GM11168 (cell line): Measurements from ENCODE around the gene TKFC.

ENCODE experiments used
- in situ Hi-C: fragments of 300-500 bp; cut with MboI; formaldehyde crosslinking; loops from one replicate; pipeline ENCODE4 v1.12.0; 2022; ENCODE audit warnings: low sequenced_read_pairs; ENCODE audit not compliant: unreplicated experiment

The TKFC gene

GRCh38 chr11:61315260-61315659 lies 17.8 kb upstream of the TKFC start:
- in situ Hi-C loops: no loop called here

GRCh38 chr11:61325649-61326414 lies 7.2 kb upstream of the TKFC start:
- in situ Hi-C loops: no loop called here

GRCh38 chr11:61327669-61328071 lies 5.4 kb upstream of the TKFC start:
- in situ Hi-C loops: no loop called here

- in situ Hi-C loops: no loop called here
These were observed 4.7 kb upstream of the TKFC start for GRCh38 chr11:61328351-61328750.

GRCh38 chr11:61329871-61330270 lies 3.2 kb upstream of the TKFC start:
- in situ Hi-C loops: no loop called here

GRCh38 chr11:61331651-61332050 lies 1.4 kb upstream of the TKFC start:
- in situ Hi-C loops: no loop called here

GRCh38 chr11:61332281-61332796 lies 689 bp upstream of the TKFC start:
- in situ Hi-C loops: no loop called here

GRCh38 chr11:61333550-61334433 lies 764 bp downstream of the TKFC start:
- in situ Hi-C loops: no loop called here

- in situ Hi-C loops: loop anchor here (5.0 kb wide), 1 partner anchor 53 kb away; no protein-coding TSS in a partner anchor
These were observed 1.7 kb downstream of the TKFC start for GRCh38 chr11:61334434-61335354.

GRCh38 chr11:61335355-61335710 lies 2.3 kb downstream of the TKFC start:
- in situ Hi-C loops: loop anchor here (5.0 kb wide), 1 partner anchor 52 kb away; no protein-coding TSS in a partner anchor

GRCh38 chr11:61336171-61336935 lies 3.3 kb downstream of the TKFC start:
- in situ Hi-C loops: loop anchor here (5.0 kb wide), 1 partner anchor 51 kb away; no protein-coding TSS in a partner anchor

GRCh38 chr11:61337706-61338470 lies 4.9 kb downstream of the TKFC start:
- in situ Hi-C loops: loop anchor here (5.0 kb wide), 1 partner anchor 49 kb away; no protein-coding TSS in a partner anchor

- in situ Hi-C loops: loop anchor here (5.0 kb wide), 1 partner anchor 48 kb away; no protein-coding TSS in a partner anchor
These were observed 5.9 kb downstream of the TKFC start for GRCh38 chr11:61338783-61339489.

- in situ Hi-C loops: loop anchor here (5.0 kb wide), 1 partner anchor 48 kb away; no protein-coding TSS in a partner anchor
These were observed 6.5 kb downstream of the TKFC start for GRCh38 chr11:61339490-61339878.

- in situ Hi-C loops: no loop called here
These were observed 8.0 kb downstream of the TKFC start for GRCh38 chr11:61340979-61341378.

GRCh38 chr11:61341706-61342105 lies 8.7 kb downstream of the TKFC start:
- in situ Hi-C loops: no loop called here

- in situ Hi-C loops: no loop called here
These were observed 9.3 kb downstream of the TKFC start for GRCh38 chr11:61342207-61342803.
